Thyroid gland (tissue), 4 donors: ENCODE results near the gene ITPR2.

Experiments
- POLR2A ChIP-seq, 2 donors: fragments of 450-650 bp; IDR thresholded peaks; one replicate each; pipeline ENCODE4 v1.6.1; 2017; ENCODE audit warnings: antibody characterized with exemption in 2 of 2, mild to moderate bottlenecking in 2 of 2, moderate library complexity in 1 of 2
- TF ChIP-seq, protein P1 (sequence below), 6 experiments: fragments of 200-600 bp in 3 of 6; fragments of 450-650 bp in 3 of 6; sonication (generic) in 3 of 6; IDR thresholded peaks; one replicate each; pipeline ENCODE4 v1.5.1; 2016 to 2019; ENCODE audit warnings: antibody characterized with exemption in 6 of 6, mild to moderate bottlenecking in 2 of 6, inconsistent platforms in 1 of 6, moderate library complexity in 1 of 6

DNA sequence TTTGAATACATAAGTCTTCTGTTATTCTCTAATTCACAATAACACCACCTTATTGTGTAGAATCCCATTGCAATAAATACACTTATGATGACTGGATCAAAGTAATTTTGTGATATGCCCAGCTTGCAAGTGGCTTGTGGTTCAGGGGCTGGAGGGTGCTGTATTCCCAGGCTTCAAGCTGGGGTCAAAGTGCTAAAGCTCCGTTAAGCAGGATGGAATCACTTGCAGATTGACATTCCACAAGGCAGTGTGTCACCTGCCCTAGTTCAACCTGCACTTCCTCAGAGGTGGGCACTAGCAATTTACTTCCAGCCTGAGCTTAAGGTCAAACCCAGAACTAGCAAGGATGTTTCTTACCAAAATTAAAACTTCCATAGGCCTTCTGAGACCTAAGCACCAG lies 471.0 kb downstream of the ITPR2 start:
- TF ChIP-seq, protein P1, sequence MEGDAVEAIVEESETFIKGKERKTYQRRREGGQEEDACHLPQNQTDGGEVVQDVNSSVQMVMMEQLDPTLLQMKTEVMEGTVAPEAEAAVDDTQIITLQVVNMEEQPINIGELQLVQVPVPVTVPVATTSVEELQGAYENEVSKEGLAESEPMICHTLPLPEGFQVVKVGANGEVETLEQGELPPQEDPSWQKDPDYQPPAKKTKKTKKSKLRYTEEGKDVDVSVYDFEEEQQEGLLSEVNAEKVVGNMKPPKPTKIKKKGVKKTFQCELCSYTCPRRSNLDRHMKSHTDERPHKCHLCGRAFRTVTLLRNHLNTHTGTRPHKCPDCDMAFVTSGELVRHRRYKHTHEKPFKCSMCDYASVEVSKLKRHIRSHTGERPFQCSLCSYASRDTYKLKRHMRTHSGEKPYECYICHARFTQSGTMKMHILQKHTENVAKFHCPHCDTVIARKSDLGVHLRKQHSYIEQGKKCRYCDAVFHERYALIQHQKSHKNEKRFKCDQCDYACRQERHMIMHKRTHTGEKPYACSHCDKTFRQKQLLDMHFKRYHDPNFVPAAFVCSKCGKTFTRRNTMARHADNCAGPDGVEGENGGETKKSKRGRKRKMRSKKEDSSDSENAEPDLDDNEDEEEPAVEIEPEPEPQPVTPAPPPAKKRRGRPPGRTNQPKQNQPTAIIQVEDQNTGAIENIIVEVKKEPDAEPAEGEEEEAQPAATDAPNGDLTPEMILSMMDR (IDR thresholded peaks at IDR 0.05): no peak
- no peak for TF ChIP-seq POLR2A (IDR thresholded peaks at IDR 0.05)
